ENCODE measurements around the gene LRRC74A. TPM values are rescaled to one million over a fixed set of nuclear protein-coding genes. Genes with fewer than 3 reads are reported as not detected.

Gene LRRC74A
- total RNA-seq, 2 donors from 2014 or later: not detected

- WGBS, 2 experiments (ENCODE audit: insufficient coverage in 1 of 2, insufficient read length in 1 of 2): 88 to 93% methylated on average over 1 of the region's 1 CpG
- peaks cover 37% of the 10 kb centered on the region for H3K4me1 Mint-ChIP-seq
- H3K36me3 ChIP-seq (ENCODE audit: control insufficient read depth, insufficient read depth, low read length): no peaks in the 10 kb centered on the region
- H3K9me3 ChIP-seq (ENCODE audit: control insufficient read depth, low read length): no peaks in the 10 kb centered on the region
- H3K9me3 Mint-ChIP-seq: no peaks in the 10 kb centered on the region
- no peaks in the 10 kb centered on the region for H3K27me3 Mint-ChIP-seq (ENCODE audit: insufficient read depth)
- H3K27ac Mint-ChIP-seq: no peak overlapping the region
- H3K4me3 Mint-ChIP-seq: no peak overlapping the region
- no peaks in the 10 kb centered on the region for H3K27me3 ChIP-seq (ENCODE audit: control insufficient read depth, insufficient read depth, low read length, poor library complexity, severe bottlenecking)
- H3K36me3 Mint-ChIP-seq (ENCODE audit: low read depth): no peaks in the 10 kb centered on the region
- H3K4me3 ChIP-seq (ENCODE audit: low read length): no peak overlapping the region
- H3K4me1 ChIP-seq (ENCODE audit: control insufficient read depth, insufficient read depth, low read length): peaks cover 24% of the 10 kb centered on the region
- H3K27ac ChIP-seq (ENCODE audit: low read depth, low read length): no peak overlapping the region
- no peak overlapping the region for H3K9ac ChIP-seq (ENCODE audit: extremely low read depth, low read length, poor library complexity, severe bottlenecking)
- TF ChIP-seq CTCF (conservative IDR thresholded peaks at IDR 0.05): no peak
- DNase-seq: no peak
These were observed 6.3 kb downstream of the LRRC74A start for GRCh38 chr14:76832503-76832988.

- H3K4me3 Mint-ChIP-seq: no peak overlapping the region
- Histone ChIP-seq H3K27ac (ENCODE audit: low read depth, low read length) (no peak overlapping the region), H3K36me3 (ENCODE audit: control insufficient read depth, insufficient read depth, low read length) (no peaks in the 10 kb centered on the region), H3K4me3 (ENCODE audit: low read length) (no peak overlapping the region), H3K9me3 (ENCODE audit: control insufficient read depth, low read length) (no peaks in the 10 kb centered on the region), H3K27me3 (ENCODE audit: control insufficient read depth, insufficient read depth, low read length, poor library complexity, severe bottlenecking) (no peaks in the 10 kb centered on the region), H3K9ac (ENCODE audit: extremely low read depth, low read length, poor library complexity, severe bottlenecking) (no peak overlapping the region), H3K4me1 (ENCODE audit: control insufficient read depth, insufficient read depth, low read length) (peaks cover 24% of the 10 kb centered on the region)
- no peaks in the 10 kb centered on the region for H3K9me3 Mint-ChIP-seq
- no peak overlapping the region for H3K27ac Mint-ChIP-seq
- H3K27me3 Mint-ChIP-seq (ENCODE audit: insufficient read depth): no peaks in the 10 kb centered on the region
- TF ChIP-seq CTCF (conservative IDR thresholded peaks at IDR 0.05): no peak
- H3K4me1 Mint-ChIP-seq: peaks cover 37% of the 10 kb centered on the region
- no peak for DNase-seq
- WGBS, 2 experiments (ENCODE audit: insufficient coverage in 1 of 2, insufficient read length in 1 of 2): 93 to 100% methylated on average over 2 of the region's 2 CpGs
- no peaks in the 10 kb centered on the region for H3K36me3 Mint-ChIP-seq (ENCODE audit: low read depth)
These were observed 6.8 kb downstream of the LRRC74A start for GRCh38 chr14:76833011-76833410.

DNA sequence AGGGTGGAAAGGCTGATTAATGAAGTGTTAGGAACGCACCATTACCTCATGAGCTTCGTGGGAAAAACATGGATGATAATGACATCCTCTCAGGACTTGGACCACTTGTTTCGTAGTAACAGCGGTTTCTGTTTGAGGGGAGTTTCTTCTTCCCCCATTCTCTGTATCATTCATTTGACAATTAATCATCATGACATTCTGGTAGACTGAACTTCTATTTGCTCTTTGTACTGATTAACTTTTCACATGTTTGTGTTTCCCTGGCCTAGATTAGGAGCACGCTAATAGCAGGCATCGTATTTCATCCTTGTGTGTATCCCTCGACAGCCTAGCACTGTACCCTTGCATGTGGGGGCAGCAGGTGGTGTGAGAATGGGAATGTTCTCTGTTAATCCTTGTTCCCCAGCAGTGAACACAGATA is 8.0 kb downstream of the LRRC74A start:
- Histone ChIP-seq H3K4me1 (ENCODE audit: control insufficient read depth, insufficient read depth, low read length) (peaks cover 15% of the 10 kb centered on the region), H3K27ac (ENCODE audit: low read depth, low read length) (no peak overlapping the region), H3K27me3 (ENCODE audit: control insufficient read depth, insufficient read depth, low read length, poor library complexity, severe bottlenecking) (peaks cover 11% of the 10 kb centered on the region), H3K4me3 (ENCODE audit: low read length) (no peak overlapping the region), H3K9me3 (ENCODE audit: control insufficient read depth, low read length) (no peaks in the 10 kb centered on the region), H3K9ac (ENCODE audit: extremely low read depth, low read length, poor library complexity, severe bottlenecking) (no peak overlapping the region), H3K36me3 (ENCODE audit: control insufficient read depth, insufficient read depth, low read length) (no peaks in the 10 kb centered on the region)
- Mint-ChIP-seq H3K4me1 (peaks cover 24% of the 10 kb centered on the region), H3K9me3 (no peaks in the 10 kb centered on the region), H3K27ac (no peak overlapping the region), H3K36me3 (ENCODE audit: low read depth) (no peaks in the 10 kb centered on the region), H3K27me3 (ENCODE audit: insufficient read depth) (peaks cover 6% of the 10 kb centered on the region), H3K4me3 (no peak overlapping the region)
- TF ChIP-seq CTCF (conservative IDR thresholded peaks at IDR 0.05): no peak
- no peak for DNase-seq
- 86% methylated on average over 5 to 7 of the region's 7 CpGs for WGBS, 2 experiments (ENCODE audit: insufficient coverage in 1 of 2, insufficient read length in 1 of 2)

Data from endodermal cell (in vitro differentiated cells).